A673 (cell line): ENCODE results near the gene NPAS1. TPM values are rescaled to one million over a fixed set of nuclear protein-coding genes. Genes with fewer than 3 reads are reported as not detected.

Source experiments
- BruUV-seq: library from RNA; stranded (reverse); fragments of 400-500 nt; replicated peaks from 2 replicates; lab custom pipeline; 2021; lab: Mats Ljungman, UMichigan
- CTCF ChIA-PET: fragments of 300-600 bp; sonication (Branson Sonifier 250); formaldehyde crosslinking; loops from one replicate; lab custom pipeline; 2022; ENCODE audit warnings: antibody characterized with exemption; lab: Charles Lee
- POLR2A ChIA-PET: fragments of 300-600 bp; sonication (Branson Sonifier 250); formaldehyde crosslinking; loops from one replicate; lab custom pipeline; 2022; ENCODE audit warnings: antibody characterized with exemption; ENCODE audit not compliant: low non-redundant PET; lab: Charles Lee
- DNase-seq: peaks from one replicate; pipeline ENCODE4 v3.0.0-alpha.2; 2015; ENCODE audit warnings: low spot score
- H3K27ac ChIP-seq: fragments of 200-600 bp; sonication (generic); 2 replicates; pipeline ENCODE4 v1.5.1; 2016; ENCODE audit warnings: mixed run types, low read depth, mild to moderate bottlenecking, mixed read lengths, antibody characterized with exemption, low read length; ENCODE audit not compliant: poor library complexity, severe bottlenecking
- H3K27me3 ChIP-seq: fragments of 200-600 bp; sonication (generic); replicated peaks from 2 replicates; pipeline ENCODE4 v1.6.1; 2017; ENCODE audit warnings: mixed run types, low read depth, mild to moderate bottlenecking, mixed read lengths, antibody characterized with exemption, low read length; ENCODE audit not compliant: insufficient read depth, poor library complexity
- H3K36me3 ChIP-seq: fragments of 200-600 bp; sonication (generic); 2 replicates; pipeline ENCODE4 v1.6.1; 2016; ENCODE audit warnings: mixed run types, mild to moderate bottlenecking, mixed read lengths, antibody characterized with exemption, low read length; ENCODE audit not compliant: insufficient read depth, poor library complexity, severe bottlenecking
- H3K4me1 ChIP-seq: fragments of 200-600 bp; sonication (generic); 2 replicates; pipeline ENCODE4 v1.6.1; 2017; ENCODE audit warnings: mixed run types, mild to moderate bottlenecking, mixed read lengths, antibody characterized with exemption, low read length; ENCODE audit not compliant: insufficient read depth, poor library complexity, severe bottlenecking
- H3K4me3 ChIP-seq: fragments of 200-600 bp; sonication (generic); 2 replicates; pipeline ENCODE4 v1.5.1; 2016; ENCODE audit warnings: low read depth, mixed run types, mild to moderate bottlenecking, mixed read lengths, low read length; ENCODE audit not compliant: poor library complexity, severe bottlenecking
- H3K9me3 ChIP-seq: fragments of 200-600 bp; sonication (generic); 2 replicates; pipeline ENCODE4 v1.6.1; 2016; ENCODE audit warnings: mixed run types, low read depth, mild to moderate bottlenecking, mixed read lengths, antibody characterized with exemption, low read length; ENCODE audit not compliant: poor library complexity, severe bottlenecking
- CTCF ChIP-seq: fragments of 300-800, 200-600 bp; sonication (generic); conservative IDR thresholded peaks from 2 replicates; pipeline ENCODE4 v1.5.1; 2017; ENCODE audit warnings: low read depth, mild to moderate bottlenecking, antibody characterized with exemption, low read length, moderate library complexity, mixed read lengths
- EZH2 ChIP-seq: fragments of 200-600 bp; sonication (generic); IDR thresholded peaks from 2 replicates; pipeline ENCODE4 v1.6.1; 2017; ENCODE audit warnings: borderline replicate concordance, low read depth, mild to moderate bottlenecking, mixed read lengths, antibody characterized with exemption, low read length; ENCODE audit not compliant: poor library complexity, severe bottlenecking
- intact Hi-C: fragments of 100-400 bp; cut with micrococcal nuclease; formaldehyde crosslinking; loops from one replicate; pipeline ENCODE4 v1.10.0; 2022; ENCODE audit not compliant: unreplicated experiment
- total RNA-seq: library from RNA; stranded (reverse); gene quantifications from 2 replicates; pipeline ENCODE4 v1.2.3, GENCODE V29; 2021

Gene NPAS1
- total RNA-seq, 1 experiment from 2014 or later, result 2.1 TPM

GRCh38 chr19:47002853-47003610 lies 16.6 kb upstream of the NPAS1 start:
- Histone ChIP-seq H3K36me3 (peaks cover 13% of the 10 kb centered on the region), H3K27me3 (no peaks in the 10 kb centered on the region), H3K4me1 (peaks cover 12% of the 10 kb centered on the region), H3K4me3 (no peak overlapping the region), H3K27ac (no peak overlapping the region), H3K9me3 (no peaks in the 10 kb centered on the region)
- TF ChIP-seq EZH2 (no peak), CTCF (no peak)
- ChIA-PET CTCF (interaction anchor here (0.7 kb wide), 1 partner anchor 48 kb away, joined by 4 read pairs; no protein-coding TSS in a partner anchor), POLR2A (no interaction called here)
- BruUV-seq, result no TSS peak
- DNase-seq, result no peak
- intact Hi-C loops, result no loop called here

- Histone ChIP-seq H3K27ac (no peak overlapping the region), H3K27me3 (no peaks in the 10 kb centered on the region), H3K4me3 (no peak overlapping the region), H3K4me1 (peaks cover 12% of the 10 kb centered on the region), H3K36me3 (peaks cover 13% of the 10 kb centered on the region), H3K9me3 (no peaks in the 10 kb centered on the region)
- DNase-seq, result no peak
- no peak for TF ChIP-seq EZH2
- no peak for TF ChIP-seq CTCF
- CTCF ChIA-PET, result interaction anchor here (0.7 kb wide), 1 partner anchor 49 kb away, joined by 4 read pairs; no protein-coding TSS in a partner anchor
- BruUV-seq, result no TSS peak
- POLR2A ChIA-PET, result no interaction called here
- intact Hi-C loops, result no loop called here
Observed at GRCh38 chr19:47003611-47004465, 15.8 kb upstream of the NPAS1 start.

- POLR2A ChIA-PET, result no interaction called here
- TF ChIP-seq CTCF (no peak), EZH2 (no peak)
- CTCF ChIA-PET, result no interaction called here
- Histone ChIP-seq H3K27ac (no peak overlapping the region), H3K9me3 (no peaks in the 10 kb centered on the region), H3K27me3 (no peaks in the 10 kb centered on the region), H3K4me3 (no peak overlapping the region), H3K4me1 (peaks cover 12% of the 10 kb centered on the region), H3K36me3 (peaks cover 8% of the 10 kb centered on the region)
- no peak for DNase-seq
- BruUV-seq, result no TSS peak
- intact Hi-C loops, result no loop called here
Observed at GRCh38 chr19:47005164-47005641, 14.4 kb upstream of the NPAS1 start.
